ENCODE measurements around the gene CLSTN2. TPM values are rescaled to one million over a fixed set of nuclear protein-coding genes. Genes with fewer than 3 reads are reported as not detected.

Gene CLSTN2
- total and polyA plus RNA-seq, 4 donors, result 0.09 to 2.2 (median 0.55) TPM

DNA sequence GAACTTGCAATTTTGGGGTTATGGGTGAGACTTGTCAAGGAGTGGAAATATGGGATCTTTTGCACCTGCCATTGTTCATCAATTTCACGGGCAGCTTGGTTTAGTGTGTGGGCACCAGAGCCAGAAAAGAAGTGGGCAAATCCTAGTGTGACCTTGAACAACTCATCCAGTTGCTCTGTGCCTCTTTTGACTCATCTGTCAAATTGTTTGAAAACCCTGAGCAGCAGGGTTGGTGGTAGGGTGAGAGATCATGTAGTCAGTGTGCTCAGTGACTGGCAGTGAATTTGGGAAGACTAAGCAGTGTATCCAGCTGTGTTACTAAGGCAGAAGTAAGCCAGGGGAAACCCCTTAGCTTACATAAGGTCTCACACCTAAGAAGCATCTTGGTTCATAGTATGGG, 449.9 kb downstream of the CLSTN2 start (continued):
- TF ChIP-seq, protein P1, sequence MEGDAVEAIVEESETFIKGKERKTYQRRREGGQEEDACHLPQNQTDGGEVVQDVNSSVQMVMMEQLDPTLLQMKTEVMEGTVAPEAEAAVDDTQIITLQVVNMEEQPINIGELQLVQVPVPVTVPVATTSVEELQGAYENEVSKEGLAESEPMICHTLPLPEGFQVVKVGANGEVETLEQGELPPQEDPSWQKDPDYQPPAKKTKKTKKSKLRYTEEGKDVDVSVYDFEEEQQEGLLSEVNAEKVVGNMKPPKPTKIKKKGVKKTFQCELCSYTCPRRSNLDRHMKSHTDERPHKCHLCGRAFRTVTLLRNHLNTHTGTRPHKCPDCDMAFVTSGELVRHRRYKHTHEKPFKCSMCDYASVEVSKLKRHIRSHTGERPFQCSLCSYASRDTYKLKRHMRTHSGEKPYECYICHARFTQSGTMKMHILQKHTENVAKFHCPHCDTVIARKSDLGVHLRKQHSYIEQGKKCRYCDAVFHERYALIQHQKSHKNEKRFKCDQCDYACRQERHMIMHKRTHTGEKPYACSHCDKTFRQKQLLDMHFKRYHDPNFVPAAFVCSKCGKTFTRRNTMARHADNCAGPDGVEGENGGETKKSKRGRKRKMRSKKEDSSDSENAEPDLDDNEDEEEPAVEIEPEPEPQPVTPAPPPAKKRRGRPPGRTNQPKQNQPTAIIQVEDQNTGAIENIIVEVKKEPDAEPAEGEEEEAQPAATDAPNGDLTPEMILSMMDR (IDR thresholded peaks at IDR 0.05; ENCODE audit: low read depth, low read length, missing input control), result no peak
- no peak for TF ChIP-seq JUND (IDR thresholded peaks at IDR 0.05)
- TF ChIP-seq NR2F2 (IDR thresholded peaks at IDR 0.05), result no peak
- no peak for TF ChIP-seq HNF4G (IDR thresholded peaks at IDR 0.05)
- TF ChIP-seq YY1 (IDR thresholded peaks at IDR 0.05), result no peak
- no peak for TF ChIP-seq HNF4A (conservative IDR thresholded peaks at IDR 0.05)

DNA sequence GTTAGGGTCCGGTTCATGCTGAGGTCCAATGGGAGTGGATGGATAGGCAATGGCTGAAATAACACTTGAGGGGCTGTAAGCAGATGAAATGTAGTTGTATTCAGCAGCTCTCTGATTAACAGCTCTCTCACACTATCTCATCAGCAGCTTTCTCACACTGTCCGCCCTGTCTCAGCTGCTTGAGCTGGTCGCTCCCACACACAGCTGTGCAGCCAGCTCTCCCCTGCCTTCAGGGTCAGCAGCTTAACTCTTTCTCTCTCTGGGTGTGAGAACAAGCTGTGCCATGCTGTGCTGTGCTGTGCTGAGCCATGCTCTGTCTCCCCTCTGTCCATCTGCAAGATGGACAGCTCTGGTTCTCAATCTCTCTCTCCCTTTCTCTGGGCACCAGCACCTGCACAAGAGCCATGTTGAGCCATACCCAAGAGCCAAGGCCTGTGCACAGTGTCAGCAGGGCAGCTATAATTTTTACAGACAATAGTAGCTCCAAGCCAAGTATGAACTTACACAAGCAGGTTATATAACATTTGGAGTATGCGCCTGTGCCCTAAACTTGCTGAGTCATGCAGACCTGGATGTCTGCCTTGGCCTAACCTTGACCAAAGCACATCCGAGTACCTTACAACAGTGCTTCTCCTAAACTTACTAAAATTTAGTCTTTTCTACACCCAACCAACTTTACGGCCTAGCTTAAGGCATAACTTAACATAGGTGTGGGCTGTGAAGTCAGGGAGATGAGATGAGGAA, 451.5 kb downstream of the CLSTN2 start:
- peak in 1 of 2 donors; percentile 75 for TF ChIP-seq RXRA (IDR thresholded peaks at IDR 0.05)
- TF ChIP-seq FOXA1 (IDR thresholded peaks at IDR 0.05), result no peak
- no peak for TF ChIP-seq JUND (IDR thresholded peaks at IDR 0.05)
- peak; percentile 25 for TF ChIP-seq YY1 (IDR thresholded peaks at IDR 0.05)
- TF ChIP-seq HNF4A (conservative IDR thresholded peaks at IDR 0.05), result peak; percentile 20 to 67
- no peaks in the 10 kb centered on the region for H3K9me3 ChIP-seq (ENCODE audit: control insufficient read depth in 4 of 4, low read length in 3 of 4)
- no peak overlapping the region for H3K27ac ChIP-seq (ENCODE audit: low read depth in 1 of 2, low read length in 2 of 2)
- no peaks in the 10 kb centered on the region for H3K36me3 ChIP-seq (ENCODE audit: control insufficient read depth in 4 of 4, insufficient read depth in 3 of 4, low read depth in 1 of 4, low read length in 3 of 4)
- no peak for DNase-seq (ENCODE audit: low spot score)
- WGBS, result 54% methylated on average over 6 of the region's 6 CpGs
- peaks cover 3 to 16% (median 5%) of the 10 kb centered on the region in 4 donors for H3K4me1 ChIP-seq (ENCODE audit: control insufficient read depth in 4 of 4, insufficient read depth in 4 of 4, low read length in 3 of 4)
- H3K4me3 ChIP-seq (ENCODE audit: low read depth in 1 of 3, low read length in 3 of 3), result no peak overlapping the region
- H3K9ac ChIP-seq (ENCODE audit: low read depth in 1 of 2, low read length in 2 of 2), result no peak overlapping the region
- H3K27me3 ChIP-seq (ENCODE audit: control insufficient read depth in 4 of 4, insufficient read depth in 4 of 4, low read length in 3 of 4), result no peaks in the 10 kb centered on the region

DNA sequence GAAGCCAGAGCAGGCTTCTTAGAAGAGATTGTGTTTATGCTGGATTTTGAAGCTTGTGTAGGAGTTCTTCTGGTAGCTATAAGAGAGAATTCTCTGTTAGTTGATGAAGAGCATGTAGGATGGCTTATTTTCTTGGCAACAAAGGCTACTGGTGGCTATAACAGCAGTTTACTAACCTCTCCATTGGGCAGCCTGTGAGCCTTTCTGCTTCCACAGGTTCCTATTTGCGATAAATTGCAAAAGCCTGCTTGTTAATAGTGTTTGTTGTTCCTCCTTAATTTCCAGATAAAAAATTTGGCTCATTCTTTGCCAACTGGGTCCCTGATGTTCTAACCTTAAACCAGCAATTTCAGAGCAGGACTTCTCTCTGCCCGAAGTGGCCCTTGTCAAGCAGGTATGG, 452.3 kb downstream of the CLSTN2 start:
- Histone ChIP-seq H3K27ac (ENCODE audit: low read depth in 1 of 2, low read length in 2 of 2) (no peak overlapping the region), H3K4me3 (ENCODE audit: low read depth in 1 of 3, low read length in 3 of 3) (no peak overlapping the region), H3K27me3 (ENCODE audit: control insufficient read depth in 4 of 4, insufficient read depth in 4 of 4, low read length in 3 of 4) (no peaks in the 10 kb centered on the region), H3K36me3 (ENCODE audit: control insufficient read depth in 4 of 4, insufficient read depth in 3 of 4, low read depth in 1 of 4, low read length in 3 of 4) (no peaks in the 10 kb centered on the region), H3K9me3 (ENCODE audit: control insufficient read depth in 4 of 4, low read length in 3 of 4) (no peaks in the 10 kb centered on the region), H3K4me1 (ENCODE audit: control insufficient read depth in 4 of 4, insufficient read depth in 4 of 4, low read length in 3 of 4) (peaks cover 3 to 16% (median 5%) of the 10 kb centered on the region in 4 donors), H3K9ac (ENCODE audit: low read depth in 1 of 2, low read length in 2 of 2) (no peak overlapping the region)
- TF ChIP-seq HNF4G (IDR thresholded peaks at IDR 0.05) (no peak), HNF4A (conservative IDR thresholded peaks at IDR 0.05) (no peak), NR2F2 (IDR thresholded peaks at IDR 0.05) (no peak), GABPA (IDR thresholded peaks at IDR 0.05 in 1 of 2, conservative IDR thresholded peaks at IDR 0.05 in 1 of 2) (no peak), TAF1 (conservative IDR thresholded peaks at IDR 0.05) (no peak), FOXA2 (IDR thresholded peaks at IDR 0.05) (no peak), RAD21 (IDR thresholded peaks at IDR 0.05) (no peak), YY1 (IDR thresholded peaks at IDR 0.05) (no peak), EGR1 (IDR thresholded peaks at IDR 0.05; ENCODE audit: low read depth in 2 of 2) (no peak), SP1 (IDR thresholded peaks at IDR 0.05) (no peak), RXRA (IDR thresholded peaks at IDR 0.05) (no peak), JUND (IDR thresholded peaks at IDR 0.05) (no peak), FOXA1 (IDR thresholded peaks at IDR 0.05) (no peak)
- TF ChIP-seq, protein P1 (IDR thresholded peaks at IDR 0.05; ENCODE audit: low read depth, low read length, missing input control), result no peak
- TF ChIP-seq, protein P2, sequence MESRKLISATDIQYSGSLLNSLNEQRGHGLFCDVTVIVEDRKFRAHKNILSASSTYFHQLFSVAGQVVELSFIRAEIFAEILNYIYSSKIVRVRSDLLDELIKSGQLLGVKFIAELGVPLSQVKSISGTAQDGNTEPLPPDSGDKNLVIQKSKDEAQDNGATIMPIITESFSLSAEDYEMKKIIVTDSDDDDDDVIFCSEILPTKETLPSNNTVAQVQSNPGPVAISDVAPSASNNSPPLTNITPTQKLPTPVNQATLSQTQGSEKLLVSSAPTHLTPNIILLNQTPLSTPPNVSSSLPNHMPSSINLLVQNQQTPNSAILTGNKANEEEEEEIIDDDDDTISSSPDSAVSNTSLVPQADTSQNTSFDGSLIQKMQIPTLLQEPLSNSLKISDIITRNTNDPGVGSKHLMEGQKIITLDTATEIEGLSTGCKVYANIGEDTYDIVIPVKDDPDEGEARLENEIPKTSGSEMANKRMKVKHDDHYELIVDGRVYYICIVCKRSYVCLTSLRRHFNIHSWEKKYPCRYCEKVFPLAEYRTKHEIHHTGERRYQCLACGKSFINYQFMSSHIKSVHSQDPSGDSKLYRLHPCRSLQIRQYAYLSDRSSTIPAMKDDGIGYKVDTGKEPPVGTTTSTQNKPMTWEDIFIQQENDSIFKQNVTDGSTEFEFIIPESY (IDR thresholded peaks at IDR 0.05), result no peak
- TF ChIP-seq, protein P3, sequence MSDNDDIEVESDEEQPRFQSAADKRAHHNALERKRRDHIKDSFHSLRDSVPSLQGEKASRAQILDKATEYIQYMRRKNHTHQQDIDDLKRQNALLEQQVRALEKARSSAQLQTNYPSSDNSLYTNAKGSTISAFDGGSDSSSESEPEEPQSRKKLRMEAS (IDR thresholded peaks at IDR 0.05), result no peak
- TF ChIP-seq, protein P4, sequence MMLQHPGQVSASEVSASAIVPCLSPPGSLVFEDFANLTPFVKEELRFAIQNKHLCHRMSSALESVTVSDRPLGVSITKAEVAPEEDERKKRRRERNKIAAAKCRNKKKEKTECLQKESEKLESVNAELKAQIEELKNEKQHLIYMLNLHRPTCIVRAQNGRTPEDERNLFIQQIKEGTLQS (IDR thresholded peaks at IDR 0.05), result no peak
- TF ChIP-seq, protein P5, sequence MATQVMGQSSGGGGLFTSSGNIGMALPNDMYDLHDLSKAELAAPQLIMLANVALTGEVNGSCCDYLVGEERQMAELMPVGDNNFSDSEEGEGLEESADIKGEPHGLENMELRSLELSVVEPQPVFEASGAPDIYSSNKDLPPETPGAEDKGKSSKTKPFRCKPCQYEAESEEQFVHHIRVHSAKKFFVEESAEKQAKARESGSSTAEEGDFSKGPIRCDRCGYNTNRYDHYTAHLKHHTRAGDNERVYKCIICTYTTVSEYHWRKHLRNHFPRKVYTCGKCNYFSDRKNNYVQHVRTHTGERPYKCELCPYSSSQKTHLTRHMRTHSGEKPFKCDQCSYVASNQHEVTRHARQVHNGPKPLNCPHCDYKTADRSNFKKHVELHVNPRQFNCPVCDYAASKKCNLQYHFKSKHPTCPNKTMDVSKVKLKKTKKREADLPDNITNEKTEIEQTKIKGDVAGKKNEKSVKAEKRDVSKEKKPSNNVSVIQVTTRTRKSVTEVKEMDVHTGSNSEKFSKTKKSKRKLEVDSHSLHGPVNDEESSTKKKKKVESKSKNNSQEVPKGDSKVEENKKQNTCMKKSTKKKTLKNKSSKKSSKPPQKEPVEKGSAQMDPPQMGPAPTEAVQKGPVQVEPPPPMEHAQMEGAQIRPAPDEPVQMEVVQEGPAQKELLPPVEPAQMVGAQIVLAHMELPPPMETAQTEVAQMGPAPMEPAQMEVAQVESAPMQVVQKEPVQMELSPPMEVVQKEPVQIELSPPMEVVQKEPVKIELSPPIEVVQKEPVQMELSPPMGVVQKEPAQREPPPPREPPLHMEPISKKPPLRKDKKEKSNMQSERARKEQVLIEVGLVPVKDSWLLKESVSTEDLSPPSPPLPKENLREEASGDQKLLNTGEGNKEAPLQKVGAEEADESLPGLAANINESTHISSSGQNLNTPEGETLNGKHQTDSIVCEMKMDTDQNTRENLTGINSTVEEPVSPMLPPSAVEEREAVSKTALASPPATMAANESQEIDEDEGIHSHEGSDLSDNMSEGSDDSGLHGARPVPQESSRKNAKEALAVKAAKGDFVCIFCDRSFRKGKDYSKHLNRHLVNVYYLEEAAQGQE (IDR thresholded peaks at IDR 0.05), result no peak
- no peak for DNase-seq (ENCODE audit: low spot score)
- 43% methylated on average over 2 of the region's 2 CpGs for WGBS
